ENCODE results near the gene RPL32.
A peak's percentile ranks its signal among the peaks of the same experiment; 100 is the strongest.

Gene RPL32

GRCh38 chr3:12825156-12825555 lies 16.2 kb downstream of the RPL32 start:
- Histone ChIP-seq H3K4me3 (ENCODE audit: low read depth, low read length) (no peak overlapping the region), H3K27me3 (replicated peaks) (no peaks in the 10 kb centered on the region), H3K36me3 (replicated peaks) (no peaks in the 10 kb centered on the region), H3K27ac (no peak overlapping the region)
- TF ChIP-seq CTCF (IDR thresholded peaks at IDR 0.05; ENCODE audit: low read depth, low read length, missing control alignments): no peak
- in situ Hi-C loops (cut with HindIII; ENCODE audit: low pct_ligation_motif_present, low sequenced_read_pairs): no loop called here
- no peak for DNase-seq

- in situ Hi-C loops (cut with HindIII; ENCODE audit: low pct_ligation_motif_present, low sequenced_read_pairs): no loop called here
- no peaks in the 10 kb centered on the region for H3K36me3 ChIP-seq (replicated peaks)
- no peak for DNase-seq
- no peak overlapping the region for H3K4me3 ChIP-seq (ENCODE audit: low read depth, low read length)
- no peak overlapping the region for H3K27ac ChIP-seq
- no peaks in the 10 kb centered on the region for H3K27me3 ChIP-seq (replicated peaks)
- TF ChIP-seq CTCF (IDR thresholded peaks at IDR 0.05; ENCODE audit: low read depth, low read length, missing control alignments): no peak
Measured at GRCh38 chr3:12824299-12824698, 17.1 kb downstream of the RPL32 start.

- no peaks in the 10 kb centered on the region for H3K36me3 ChIP-seq (replicated peaks)
- H3K27ac ChIP-seq: no peak overlapping the region
- in situ Hi-C loops (cut with HindIII; ENCODE audit: low pct_ligation_motif_present, low sequenced_read_pairs): no loop called here
- no peaks in the 10 kb centered on the region for H3K27me3 ChIP-seq (replicated peaks)
- DNase-seq: peak; percentile 38
- H3K4me3 ChIP-seq (ENCODE audit: low read depth, low read length): no peak overlapping the region
- TF ChIP-seq CTCF (IDR thresholded peaks at IDR 0.05; ENCODE audit: low read depth, low read length, missing control alignments): peak; percentile 34
Measured at GRCh38 chr3:12822725-12823373, 18.5 kb downstream of the RPL32 start.

- no peak for DNase-seq
- no peak for TF ChIP-seq CTCF (IDR thresholded peaks at IDR 0.05; ENCODE audit: low read depth, low read length, missing control alignments)
- Histone ChIP-seq H3K27me3 (replicated peaks) (no peaks in the 10 kb centered on the region), H3K36me3 (replicated peaks) (no peaks in the 10 kb centered on the region), H3K27ac (no peak overlapping the region), H3K4me3 (ENCODE audit: low read depth, low read length) (no peak overlapping the region)
- in situ Hi-C loops (cut with HindIII; ENCODE audit: low pct_ligation_motif_present, low sequenced_read_pairs): no loop called here
Measured at GRCh38 chr3:12818773-12819172, 22.6 kb downstream of the RPL32 start.

GRCh38 chr3:12818273-12818672 lies 23.1 kb downstream of the RPL32 start:
- no peaks in the 10 kb centered on the region for H3K27me3 ChIP-seq (replicated peaks)
- in situ Hi-C loops (cut with HindIII; ENCODE audit: low pct_ligation_motif_present, low sequenced_read_pairs): no loop called here

More at GRCh38 chr3:12818273-12818672, 23.1 kb downstream of the RPL32 start:
- Histone ChIP-seq H3K27ac (no peak overlapping the region), H3K4me3 (ENCODE audit: low read depth, low read length) (no peak overlapping the region), H3K36me3 (replicated peaks) (no peaks in the 10 kb centered on the region)
- no peak for TF ChIP-seq CTCF (IDR thresholded peaks at IDR 0.05; ENCODE audit: low read depth, low read length, missing control alignments)
- DNase-seq: no peak
